SK-N-SH treated with all-trans-retinoic acid at 6 μM for 48 hours (cell line): ENCODE results near the gene RBM24.

Experiments used
- ATAC-seq: fragments of 200-7000 bp; cut with Tn5 transposase; 3 replicates; pipeline ENCODE4 v1.9.1; 2020; ENCODE audit warnings: mild to moderate bottlenecking, moderate library complexity
- ARNTL ChIP-seq: fragments of 450-650 bp; formaldehyde crosslinking; IDR thresholded peaks from 2 replicates; pipeline ENCODE4 v1.5.0; 2020; ENCODE audit warnings: low read depth, mild to moderate bottlenecking, moderate library complexity, borderline replicate concordance
- BACH2 ChIP-seq: fragments of 250-450 bp; sonication (Bioruptor Pico); IDR thresholded peaks from 2 replicates; pipeline ENCODE4 v1.9.0; 2021; ENCODE audit warnings: mild to moderate bottlenecking, borderline replicate concordance
- CSDC2 ChIP-seq: fragments of 250-450 bp; sonication (Bioruptor Pico); IDR thresholded peaks from 2 replicates; pipeline ENCODE4 v1.5.0; 2020; ENCODE audit warnings: mild to moderate bottlenecking, moderate library complexity
- ESRRG ChIP-seq: fragments of 250-450 bp; sonication (Bioruptor Pico); IDR thresholded peaks from 2 replicates; pipeline ENCODE4 v1.6.1; 2021; ENCODE audit warnings: mild to moderate bottlenecking
- ISL1 ChIP-seq: fragments of 250-450 bp; sonication (Bioruptor Pico); IDR thresholded peaks from 2 replicates; pipeline ENCODE4 v2.1.2; 2022; ENCODE audit warnings: mild to moderate bottlenecking, moderate library complexity
- OSR1 ChIP-seq: fragments of 250-450 bp; sonication (Bioruptor Pico); IDR thresholded peaks from 2 replicates; pipeline ENCODE4 v1.8.0; 2022; ENCODE audit warnings: moderate library complexity, mild to moderate bottlenecking, inconsistent platforms
- RARB ChIP-seq: fragments of 250-450 bp; sonication (Bioruptor Pico); IDR thresholded peaks from 2 replicates; pipeline ENCODE4 v1.8.0; 2021; ENCODE audit warnings: mild to moderate bottlenecking, moderate library complexity
- SNAI2 ChIP-seq: fragments of 250-450 bp; sonication (Bioruptor Pico); IDR thresholded peaks from 2 replicates; pipeline ENCODE4 v1.5.0; 2020; ENCODE audit warnings: mild to moderate bottlenecking, moderate library complexity
- TCF4 ChIP-seq: fragments of 250-450 bp; sonication (Bioruptor Pico); IDR thresholded peaks from 2 replicates; pipeline ENCODE4 v1.8.0; 2021; ENCODE audit warnings: mild to moderate bottlenecking, moderate library complexity, borderline replicate concordance
- ZC3H10 ChIP-seq: fragments of 250-450 bp; sonication (Bioruptor Pico); IDR thresholded peaks from 2 replicates; pipeline ENCODE4 v1.5.1; 2021; ENCODE audit warnings: mild to moderate bottlenecking, moderate library complexity
- ZFP3 ChIP-seq: fragments of 250-450 bp; sonication (Bioruptor Pico); IDR thresholded peaks from 2 replicates; pipeline ENCODE4 v1.5.0; 2020; ENCODE audit warnings: mild to moderate bottlenecking, moderate library complexity
- ZFP30 ChIP-seq: fragments of 450-650 bp; formaldehyde crosslinking; IDR thresholded peaks from 2 replicates; pipeline ENCODE4 v1.5.0; 2022; ENCODE audit warnings: mild to moderate bottlenecking, moderate library complexity
- ZNF565 ChIP-seq: fragments of 450-650 bp; formaldehyde crosslinking; conservative IDR thresholded peaks from 2 replicates; pipeline ENCODE4 v1.5.0; 2020; ENCODE audit warnings: low read depth, mild to moderate bottlenecking, moderate library complexity
- TF ChIP-seq, protein P1 (sequence below): fragments of 250-450 bp; sonication (Bioruptor Pico); IDR thresholded peaks from 2 replicates; pipeline ENCODE4 v1.8.0; 2020; ENCODE audit warnings: mild to moderate bottlenecking, moderate library complexity, borderline replicate concordance
- TF ChIP-seq, protein P2 (sequence below): fragments of 250-450 bp; sonication (Bioruptor Pico); IDR thresholded peaks from 2 replicates; pipeline ENCODE4 v1.5.0; 2020; ENCODE audit warnings: mild to moderate bottlenecking, moderate library complexity
- TF ChIP-seq, protein P3 (sequence below): fragments of 250-450 bp; sonication (Bioruptor Pico); IDR thresholded peaks from 2 replicates; pipeline ENCODE4 v1.8.0; 2021; ENCODE audit warnings: low read depth, mild to moderate bottlenecking, moderate library complexity, borderline replicate concordance
- TF ChIP-seq, protein P4 (sequence below): fragments of 250-450 bp; sonication (Bioruptor Pico); IDR thresholded peaks from 2 replicates; pipeline ENCODE4 v1.5.1; 2021; ENCODE audit warnings: mild to moderate bottlenecking, moderate library complexity
- TF ChIP-seq, protein P5 (sequence below): fragments of 250-450 bp; sonication (Bioruptor Pico); IDR thresholded peaks from 2 replicates; pipeline ENCODE4 v1.5.1; 2020; ENCODE audit warnings: low read depth, mild to moderate bottlenecking, moderate library complexity

RBM24 gene

DNA sequence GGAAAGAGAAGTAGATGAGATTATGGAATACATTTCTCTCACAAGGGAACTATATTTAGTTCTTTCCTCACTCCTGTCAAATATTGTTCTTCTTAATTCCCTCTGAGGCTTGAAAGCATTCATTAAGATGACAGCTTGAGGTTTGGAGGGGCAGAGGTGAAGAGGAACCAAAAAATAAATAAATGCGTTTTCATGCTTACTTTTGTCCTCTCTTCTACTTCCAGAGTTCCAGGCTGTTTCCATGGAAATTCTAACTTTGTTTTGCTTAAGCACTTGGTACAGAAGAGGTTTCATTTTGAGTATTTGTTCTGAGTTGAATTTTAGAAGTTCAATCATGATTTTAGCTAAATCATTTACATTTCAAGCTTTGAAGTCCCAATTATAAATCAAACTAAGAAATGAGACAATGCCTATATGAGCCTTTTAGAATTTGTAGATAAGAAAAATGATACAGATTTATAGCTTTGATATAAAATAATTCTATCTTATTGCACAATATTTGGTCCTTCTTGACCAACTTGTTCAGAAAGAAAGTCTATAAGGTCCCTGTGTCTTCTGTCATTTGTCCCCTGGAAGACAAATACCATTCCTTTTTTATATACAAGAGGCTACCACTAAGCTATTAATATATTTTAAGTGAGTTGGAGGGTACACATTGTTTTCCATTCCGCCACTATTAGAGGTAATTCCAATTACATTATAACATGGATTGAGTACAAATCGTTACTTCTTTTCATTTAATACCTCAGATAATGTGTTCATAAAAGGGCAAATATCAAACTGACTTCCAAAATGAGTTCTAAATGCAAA lies 16.3 kb downstream of the RBM24 start (continued):
- TF ChIP-seq, protein P1, sequence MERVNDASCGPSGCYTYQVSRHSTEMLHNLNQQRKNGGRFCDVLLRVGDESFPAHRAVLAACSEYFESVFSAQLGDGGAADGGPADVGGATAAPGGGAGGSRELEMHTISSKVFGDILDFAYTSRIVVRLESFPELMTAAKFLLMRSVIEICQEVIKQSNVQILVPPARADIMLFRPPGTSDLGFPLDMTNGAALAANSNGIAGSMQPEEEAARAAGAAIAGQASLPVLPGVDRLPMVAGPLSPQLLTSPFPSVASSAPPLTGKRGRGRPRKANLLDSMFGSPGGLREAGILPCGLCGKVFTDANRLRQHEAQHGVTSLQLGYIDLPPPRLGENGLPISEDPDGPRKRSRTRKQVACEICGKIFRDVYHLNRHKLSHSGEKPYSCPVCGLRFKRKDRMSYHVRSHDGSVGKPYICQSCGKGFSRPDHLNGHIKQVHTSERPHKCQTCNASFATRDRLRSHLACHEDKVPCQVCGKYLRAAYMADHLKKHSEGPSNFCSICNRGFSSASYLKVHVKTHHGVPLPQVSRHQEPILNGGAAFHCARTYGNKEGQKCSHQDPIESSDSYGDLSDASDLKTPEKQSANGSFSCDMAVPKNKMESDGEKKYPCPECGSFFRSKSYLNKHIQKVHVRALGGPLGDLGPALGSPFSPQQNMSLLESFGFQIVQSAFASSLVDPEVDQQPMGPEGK (CRISPR knock-in tag), result no peak
- TF ChIP-seq CSDC2 (CRISPR knock-in tag), result no peak
- no peak for TF ChIP-seq ISL1
- TF ChIP-seq ESRRG (CRISPR knock-in tag), result no peak
- TF ChIP-seq BACH2 (CRISPR knock-in tag), result no peak
- TF ChIP-seq OSR1 (CRISPR knock-in tag), result no peak
- no peak for TF ChIP-seq ARNTL
- TF ChIP-seq RARB, result no peak
- TF ChIP-seq ZC3H10 (CRISPR knock-in tag), result no peak
- TF ChIP-seq, all 23 proteins: peak for 0

DNA sequence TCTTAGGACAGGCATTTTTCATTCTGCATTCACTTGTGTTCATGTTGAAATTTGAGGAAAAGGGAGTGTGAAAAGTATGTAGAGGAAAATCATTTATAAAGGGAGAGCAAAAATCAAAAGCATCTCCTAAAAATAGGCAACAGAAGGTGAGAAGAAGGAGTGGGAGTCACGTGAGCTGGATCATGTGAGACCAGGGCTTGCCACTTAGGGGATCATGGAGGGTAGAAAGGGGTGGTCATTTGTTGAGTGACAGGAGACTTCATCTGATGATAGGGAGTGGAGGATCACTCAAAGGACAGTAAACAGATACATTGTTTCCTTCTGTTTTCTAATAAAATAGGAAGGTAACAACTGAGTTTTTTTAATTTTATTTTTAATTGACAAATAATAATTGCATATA lies 17.1 kb downstream of the RBM24 start:
- no peak for TF ChIP-seq ZFP30
- TF ChIP-seq, protein P2, sequence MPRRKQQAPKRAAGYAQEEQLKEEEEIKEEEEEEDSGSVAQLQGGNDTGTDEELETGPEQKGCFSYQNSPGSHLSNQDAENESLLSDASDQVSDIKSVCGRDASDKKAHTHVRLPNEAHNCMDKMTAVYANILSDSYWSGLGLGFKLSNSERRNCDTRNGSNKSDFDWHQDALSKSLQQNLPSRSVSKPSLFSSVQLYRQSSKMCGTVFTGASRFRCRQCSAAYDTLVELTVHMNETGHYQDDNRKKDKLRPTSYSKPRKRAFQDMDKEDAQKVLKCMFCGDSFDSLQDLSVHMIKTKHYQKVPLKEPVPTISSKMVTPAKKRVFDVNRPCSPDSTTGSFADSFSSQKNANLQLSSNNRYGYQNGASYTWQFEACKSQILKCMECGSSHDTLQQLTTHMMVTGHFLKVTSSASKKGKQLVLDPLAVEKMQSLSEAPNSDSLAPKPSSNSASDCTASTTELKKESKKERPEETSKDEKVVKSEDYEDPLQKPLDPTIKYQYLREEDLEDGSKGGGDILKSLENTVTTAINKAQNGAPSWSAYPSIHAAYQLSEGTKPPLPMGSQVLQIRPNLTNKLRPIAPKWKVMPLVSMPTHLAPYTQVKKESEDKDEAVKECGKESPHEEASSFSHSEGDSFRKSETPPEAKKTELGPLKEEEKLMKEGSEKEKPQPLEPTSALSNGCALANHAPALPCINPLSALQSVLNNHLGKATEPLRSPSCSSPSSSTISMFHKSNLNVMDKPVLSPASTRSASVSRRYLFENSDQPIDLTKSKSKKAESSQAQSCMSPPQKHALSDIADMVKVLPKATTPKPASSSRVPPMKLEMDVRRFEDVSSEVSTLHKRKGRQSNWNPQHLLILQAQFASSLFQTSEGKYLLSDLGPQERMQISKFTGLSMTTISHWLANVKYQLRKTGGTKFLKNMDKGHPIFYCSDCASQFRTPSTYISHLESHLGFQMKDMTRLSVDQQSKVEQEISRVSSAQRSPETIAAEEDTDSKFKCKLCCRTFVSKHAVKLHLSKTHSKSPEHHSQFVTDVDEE (CRISPR knock-in tag), result no peak
- no peak for TF ChIP-seq ZNF565
- no peak for TF ChIP-seq ZFP3 (CRISPR knock-in tag)
- TF ChIP-seq, protein P3, sequence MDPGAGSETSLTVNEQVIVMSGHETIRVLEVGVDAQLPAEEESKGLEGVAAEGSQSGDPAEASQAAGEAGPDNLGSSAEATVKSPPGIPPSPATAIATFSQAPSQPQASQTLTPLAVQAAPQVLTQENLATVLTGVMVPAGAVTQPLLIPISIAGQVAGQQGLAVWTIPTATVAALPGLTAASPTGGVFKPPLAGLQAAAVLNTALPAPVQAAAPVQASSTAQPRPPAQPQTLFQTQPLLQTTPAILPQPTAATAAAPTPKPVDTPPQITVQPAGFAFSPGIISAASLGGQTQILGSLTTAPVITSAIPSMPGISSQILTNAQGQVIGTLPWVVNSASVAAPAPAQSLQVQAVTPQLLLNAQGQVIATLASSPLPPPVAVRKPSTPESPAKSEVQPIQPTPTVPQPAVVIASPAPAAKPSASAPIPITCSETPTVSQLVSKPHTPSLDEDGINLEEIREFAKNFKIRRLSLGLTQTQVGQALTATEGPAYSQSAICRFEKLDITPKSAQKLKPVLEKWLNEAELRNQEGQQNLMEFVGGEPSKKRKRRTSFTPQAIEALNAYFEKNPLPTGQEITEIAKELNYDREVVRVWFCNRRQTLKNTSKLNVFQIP (CRISPR knock-in tag), result no peak
- TF ChIP-seq, protein P4, sequence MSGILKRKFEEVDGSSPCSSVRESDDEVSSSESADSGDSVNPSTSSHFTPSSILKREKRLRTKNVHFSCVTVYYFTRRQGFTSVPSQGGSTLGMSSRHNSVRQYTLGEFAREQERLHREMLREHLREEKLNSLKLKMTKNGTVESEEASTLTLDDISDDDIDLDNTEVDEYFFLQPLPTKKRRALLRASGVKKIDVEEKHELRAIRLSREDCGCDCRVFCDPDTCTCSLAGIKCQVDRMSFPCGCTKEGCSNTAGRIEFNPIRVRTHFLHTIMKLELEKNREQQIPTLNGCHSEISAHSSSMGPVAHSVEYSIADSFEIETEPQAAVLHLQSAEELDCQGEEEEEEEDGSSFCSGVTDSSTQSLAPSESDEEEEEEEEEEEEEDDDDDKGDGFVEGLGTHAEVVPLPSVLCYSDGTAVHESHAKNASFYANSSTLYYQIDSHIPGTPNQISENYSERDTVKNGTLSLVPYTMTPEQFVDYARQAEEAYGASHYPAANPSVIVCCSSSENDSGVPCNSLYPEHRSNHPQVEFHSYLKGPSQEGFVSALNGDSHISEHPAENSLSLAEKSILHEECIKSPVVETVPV (CRISPR knock-in tag), result no peak
- TF ChIP-seq BACH2 (CRISPR knock-in tag), result no peak
- no peak for TF ChIP-seq ISL1
- TF ChIP-seq SNAI2 (CRISPR knock-in tag), result no peak
- TF ChIP-seq, protein P5, sequence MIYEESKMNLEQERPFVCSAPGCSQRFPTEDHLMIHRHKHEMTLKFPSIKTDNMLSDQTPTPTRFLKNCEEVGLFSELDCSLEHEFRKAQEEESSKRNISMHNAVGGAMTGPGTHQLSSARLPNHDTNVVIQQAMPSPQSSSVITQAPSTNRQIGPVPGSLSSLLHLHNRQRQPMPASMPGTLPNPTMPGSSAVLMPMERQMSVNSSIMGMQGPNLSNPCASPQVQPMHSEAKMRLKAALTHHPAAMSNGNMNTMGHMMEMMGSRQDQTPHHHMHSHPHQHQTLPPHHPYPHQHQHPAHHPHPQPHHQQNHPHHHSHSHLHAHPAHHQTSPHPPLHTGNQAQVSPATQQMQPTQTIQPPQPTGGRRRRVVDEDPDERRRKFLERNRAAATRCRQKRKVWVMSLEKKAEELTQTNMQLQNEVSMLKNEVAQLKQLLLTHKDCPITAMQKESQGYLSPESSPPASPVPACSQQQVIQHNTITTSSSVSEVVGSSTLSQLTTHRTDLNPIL (CRISPR knock-in tag), result no peak
- TF ChIP-seq OSR1 (CRISPR knock-in tag), result no peak
- no peak for TF ChIP-seq ESRRG (CRISPR knock-in tag)
- TF ChIP-seq, protein P1 (CRISPR knock-in tag), result no peak
- TF ChIP-seq ARNTL, result no peak
- ATAC-seq, result no peak

DNA sequence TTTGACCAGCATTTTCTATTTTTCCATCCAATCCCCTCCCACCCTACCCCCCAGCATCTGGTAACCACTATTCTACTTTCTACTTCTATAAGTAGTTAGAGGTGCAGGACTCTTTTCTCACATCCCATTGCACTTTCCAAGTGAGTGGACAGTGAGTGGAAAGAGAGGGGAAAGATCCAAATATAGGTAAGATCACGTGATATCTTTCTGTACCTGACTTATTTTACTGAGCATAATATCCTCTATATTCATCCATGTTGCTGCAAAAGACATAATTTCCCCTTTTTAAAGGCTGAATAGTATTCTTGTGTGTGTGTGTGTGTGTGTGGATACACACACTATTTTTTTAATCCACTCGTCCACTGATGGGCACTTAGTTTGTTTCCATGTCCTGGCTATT lies 18.1 kb downstream of the RBM24 start:
- ATAC-seq, result no peak

More for the DNA sequence above, 18.1 kb downstream of the RBM24 start:
- no peak for TF ChIP-seq ZNF565
- TF ChIP-seq TCF4 (CRISPR knock-in tag), result no peak
- TF ChIP-seq, protein P2 (CRISPR knock-in tag), result no peak
- no peak for TF ChIP-seq CSDC2 (CRISPR knock-in tag)
- no peak for TF ChIP-seq RARB
- TF ChIP-seq, protein P5 (CRISPR knock-in tag), result no peak
